Small intestine (tissue), 7 donors: Measurements from ENCODE around the gene CNPY4. TPM values are rescaled to one million over a fixed set of nuclear protein-coding genes. Genes with fewer than 3 reads are reported as not detected.

ENCODE experiments used
- DNase-seq, 2 donors: peaks; one replicate each; pipeline versions ENCODE4 v3.0.0 to v3.0.0-alpha.2; 2013
- FAIRE-seq: peaks from 2 replicates; lab custom pipeline; 2012; peaks lifted over from hg19 to GRCh38; lab: Jason Lieb, UNC
- H3K27ac ChIP-seq, 3 donors: one replicate each; pipeline ENCODE4 v1.5.1; 2013; ENCODE audit warnings: low read length in 2 of 3, mild to moderate bottlenecking in 2 of 3, control low read depth in 1 of 3, inconsistent platforms in 1 of 3, low read depth in 1 of 3, moderate library complexity in 1 of 3
- H3K27me3 ChIP-seq, 3 donors: one replicate each; pipeline ENCODE4 v1.6.1; 2013; ENCODE audit warnings: low read length in 3 of 3, inconsistent platforms in 1 of 3; ENCODE audit not compliant: control insufficient read depth in 3 of 3, insufficient read depth in 3 of 3
- H3K36me3 ChIP-seq, 3 donors: one replicate each; pipeline ENCODE4 v1.6.1; 2013; ENCODE audit warnings: low read length in 3 of 3, inconsistent platforms in 1 of 3, low read depth in 1 of 3, mild to moderate bottlenecking in 1 of 3, moderate library complexity in 1 of 3; ENCODE audit not compliant: control insufficient read depth in 3 of 3, insufficient read depth in 2 of 3
- H3K4me1 ChIP-seq, 3 donors: one replicate each; pipeline ENCODE4 v1.6.1; 2013; ENCODE audit warnings: low read length in 2 of 3, inconsistent platforms in 1 of 3, low read depth in 1 of 3, mild to moderate bottlenecking in 1 of 3, moderate library complexity in 1 of 3; ENCODE audit not compliant: control insufficient read depth in 3 of 3, insufficient read depth in 2 of 3
- H3K4me3 ChIP-seq, 3 donors: one replicate each; pipeline ENCODE4 v1.5.1; 2013; ENCODE audit warnings: low read length in 3 of 3, control low read depth in 1 of 3, inconsistent platforms in 1 of 3, low read depth in 1 of 3, mild to moderate bottlenecking in 1 of 3, moderate library complexity in 1 of 3
- H3K9me3 ChIP-seq, 2 donors: one replicate each; pipeline ENCODE4 v1.6.1; 2013; ENCODE audit warnings: low read depth in 1 of 2, low read length in 1 of 2; ENCODE audit not compliant: control insufficient read depth in 2 of 2, insufficient read depth in 1 of 2
- WGBS, 3 donors: extraction: QIAGEN DNeasy Blood & Tissue Kit; methylation state at CpG; one replicate each; pipeline ENCODE4 v1.1.7; 2013; 5-methylcytosine and 5-hydroxymethylcytosine counted together
- polyA plus RNA-seq, 4 donors: library from polyadenylated mRNA; stranded (reverse) in 3 of 4; unstranded in 1 of 4; fragments of 200-250 nt in 3 of 4; fragments of 120-200 nt in 1 of 4; gene quantifications; one replicate each; pipeline versions ENCODE4 v1.2.1 to v1.2.3, GENCODE V29; 2013
- donor health status: healthy with polysubstance abuse.
- donor health status: control.
- donor health status: control.
- donor health status: Bipolar disorder and iron deficiency.
- donor health status: healthy.

CNPY4 gene
- polyA plus RNA-seq, 4 donors, result 2.5 to 14.0 (median 7.5) TPM

- 81 to 93% (median 92%) methylated on average over 5 of the region's 5 CpGs for WGBS, 3 donors
- FAIRE-seq, result no peak
Measured at GRCh38 chr7:100174582-100174981, 55.1 kb downstream of the CNPY4 start.

More at GRCh38 chr7:100174582-100174981, 55.1 kb downstream of the CNPY4 start:
- no peak overlapping the region for H3K4me3 ChIP-seq
- peaks cover 0 to 7% (median 4%) of the 10 kb centered on the region in 3 donors for H3K4me1 ChIP-seq
- peaks cover 0 to 7% of the 10 kb centered on the region in 2 donors for H3K9me3 ChIP-seq
- no peak for DNase-seq
- peaks cover 0 to 43% (median 0%) of the 10 kb centered on the region in 3 donors for H3K27me3 ChIP-seq
- no peaks in the 10 kb centered on the region for H3K36me3 ChIP-seq
- H3K27ac ChIP-seq, result no peak overlapping the region

Other genes with a start within 250 kb of the CNPY4 start
- under 1 TPM in 2 of 4 donors, not detected in 2; 0.09 TPM for gene OR2AE1, start 242.6 kb upstream of the CNPY4 start, polyA plus RNA-seq
- 10 to 100 TPM; 18.8 to 36.3 (median 20.0) TPM for gene TRIM4, start 200.1 kb upstream of the CNPY4 start, polyA plus RNA-seq
- under 1 TPM in 2 of 4 donors, not detected in 2; 0.22 to 0.33 TPM for gene GJC3, start 190.0 kb upstream of the CNPY4 start, polyA plus RNA-seq
- 10 to 100 TPM in 3 of 4 donors, 1 to 10 TPM in 1; 8.3 to 62.4 (median 33.9) TPM for gene AZGP1, start 143.6 kb upstream of the CNPY4 start, polyA plus RNA-seq
- 10 to 100 TPM; 10.8 to 47.8 (median 19.1) TPM for gene ZKSCAN1, start 104.0 kb upstream of the CNPY4 start, polyA plus RNA-seq
- gene ZSCAN21, start 69.9 kb upstream of the CNPY4 start, polyA plus RNA-seq, result 10 to 100 TPM in 1 of 4 donors, 1 to 10 TPM in 3; 4.0 to 12.5 (median 6.5) TPM
- gene ZNF3, start 37.9 kb upstream of the CNPY4 start, polyA plus RNA-seq, result 10 to 100 TPM; 20.3 to 55.2 (median 27.2) TPM
- 10 to 100 TPM; 76.7 to 92.0 (median 85.6) TPM for gene COPS6, start 30.7 kb upstream of the CNPY4 start, polyA plus RNA-seq
- gene MCM7, start 18.2 kb upstream of the CNPY4 start, polyA plus RNA-seq, result 10 to 100 TPM; 35.8 to 87.8 (median 63.3) TPM
- 10 to 100 TPM; 14.9 to 20.6 (median 17.2) TPM for gene AP4M1, start 18.0 kb upstream of the CNPY4 start, polyA plus RNA-seq
- 10 to 100 TPM; 12.2 to 33.5 (median 25.6) TPM for gene TAF6, start 276 bp upstream of the CNPY4 start, polyA plus RNA-seq
- 1 to 10 TPM; 2.0 to 3.3 (median 2.7) TPM for gene MBLAC1, start 7.3 kb downstream of the CNPY4 start, polyA plus RNA-seq
- 100 to 1,000 TPM; 141 to 370 (median 222) TPM for gene LAMTOR4, start 29.3 kb downstream of the CNPY4 start, polyA plus RNA-seq
- 10 to 100 TPM; 16.7 to 28.0 (median 23.7) TPM for gene TRAPPC14, start 39.1 kb downstream of the CNPY4 start, polyA plus RNA-seq
- gene GAL3ST4, start 49.0 kb downstream of the CNPY4 start, polyA plus RNA-seq, result 1 to 10 TPM in 2 of 4 donors, under 1 TPM in 1, not detected in 1; 0.67 to 4.4 (median 1.2) TPM
- 1 to 10 TPM in 1 of 4 donors, under 1 TPM in 1, not detected in 2; 0.94 to 2.1 TPM for gene GPC2, start 57.7 kb downstream of the CNPY4 start, polyA plus RNA-seq
- 1 to 10 TPM in 2 of 4 donors, under 1 TPM in 1, not detected in 1; 0.81 to 9.6 (median 3.6) TPM for gene STAG3, start 58.3 kb downstream of the CNPY4 start, polyA plus RNA-seq
- 1 to 10 TPM in 2 of 4 donors, under 1 TPM in 2; 0.45 to 1.2 (median 0.91) TPM for gene PVRIG, start 100.3 kb downstream of the CNPY4 start, polyA plus RNA-seq
- 1 to 10 TPM in 1 of 4 donors, under 1 TPM in 1, not detected in 2; 0.06 to 3.1 TPM for gene SPDYE3, start 188.1 kb downstream of the CNPY4 start, polyA plus RNA-seq
- gene PILRB, start 238.5 kb downstream of the CNPY4 start, polyA plus RNA-seq, result 100 to 1,000 TPM in 1 of 4 donors, 10 to 100 TPM in 3; 39.1 to 117 (median 57.2) TPM